ENCODE data around the gene SMU1. TPM values are rescaled to one million over a fixed set of nuclear protein-coding genes. Genes with fewer than 3 reads are reported as not detected.
A peak's percentile ranks its signal among the peaks of the same experiment; 100 is the strongest.

The SMU1 gene
- total RNA-seq, 6 experiments from 2014 or later, result 20.3 to 22.1 (median 21.6) TPM

- Mint-ChIP-seq H3K9me3 (no peaks in the 10 kb centered on the region), H3K27me3 (ENCODE audit: insufficient read depth) (no peaks in the 10 kb centered on the region; the same call in none of the 2 replicates), H3K4me3 (peak overlapping the region; percentile 94), H3K27ac (peak overlapping the region; percentile 96), H3K4me1 (ENCODE audit: low read depth) (peaks cover 70% of the 10 kb centered on the region), H3K36me3 (ENCODE audit: low read depth) (peaks cover 53% of the 10 kb centered on the region)
- peak; percentile 24 for DNase-seq
- no peak for TF ChIP-seq CTCF (IDR thresholded peaks at IDR 0.05)
These were observed 50.7 kb downstream of the SMU1 start for GRCh38 chr9:33025572-33026342.

- H3K27ac Mint-ChIP-seq, result peak within 1 kb of the TSS; percentile 96
- no peak for TF ChIP-seq CTCF (IDR thresholded peaks at IDR 0.05)
- peaks cover 63% of the 10 kb centered on the region for H3K4me1 Mint-ChIP-seq (ENCODE audit: low read depth)
- no peaks in the 10 kb centered on the region; the same call in 1 of the 2 replicates for H3K27me3 Mint-ChIP-seq (ENCODE audit: insufficient read depth)
- H3K9me3 Mint-ChIP-seq, result no peaks in the 10 kb centered on the region
- peak; percentile 90 for DNase-seq
- peaks cover 53% of the 10 kb centered on the region for H3K36me3 Mint-ChIP-seq (ENCODE audit: low read depth)
- peak within 1 kb of the TSS; percentile 94 for H3K4me3 Mint-ChIP-seq
These were observed 51.4 kb downstream of the SMU1 start, which contains the start of gene DNAJA1 for GRCh38 chr9:33024966-33025571. DNAJA1 (plus strand) TSS chr9:33025273; CDS start chr9:33026485, 1,212 bp downstream.

- TF ChIP-seq CTCF (IDR thresholded peaks at IDR 0.05), result no peak
- no peak for DNase-seq
- H3K27me3 Mint-ChIP-seq (ENCODE audit: insufficient read depth), result no peaks in the 10 kb centered on the region; the same call in 1 of the 2 replicates
- H3K4me3 Mint-ChIP-seq, result peak overlapping the region; percentile 94
- H3K36me3 Mint-ChIP-seq (ENCODE audit: low read depth), result peaks cover 48% of the 10 kb centered on the region
- peaks cover 55% of the 10 kb centered on the region for H3K4me1 Mint-ChIP-seq (ENCODE audit: low read depth)
- H3K27ac Mint-ChIP-seq, result peak overlapping the region; percentile 96
- H3K9me3 Mint-ChIP-seq, result no peaks in the 10 kb centered on the region
These were observed 52.1 kb downstream of the SMU1 start for GRCh38 chr9:33024126-33024965.

GRCh38 chr9:33023661-33024060, 52.8 kb downstream of the SMU1 start:
- no peaks in the 10 kb centered on the region; the same call in 1 of the 2 replicates for H3K27me3 Mint-ChIP-seq (ENCODE audit: insufficient read depth)
- no peaks in the 10 kb centered on the region for H3K9me3 Mint-ChIP-seq
- peaks cover 42% of the 10 kb centered on the region for H3K36me3 Mint-ChIP-seq (ENCODE audit: low read depth)
- no peak for TF ChIP-seq CTCF (IDR thresholded peaks at IDR 0.05)
- peak overlapping the region; percentile 94 for H3K4me3 Mint-ChIP-seq
- H3K4me1 Mint-ChIP-seq (ENCODE audit: low read depth), result peaks cover 49% of the 10 kb centered on the region
- peak overlapping the region; percentile 96 for H3K27ac Mint-ChIP-seq
- no peak for DNase-seq

- Mint-ChIP-seq H3K4me3 (no peak overlapping the region), H3K4me1 (ENCODE audit: low read depth) (peaks cover 40% of the 10 kb centered on the region), H3K27me3 (ENCODE audit: insufficient read depth) (no peaks in the 10 kb centered on the region; the same call in 1 of the 2 replicates), H3K9me3 (no peaks in the 10 kb centered on the region), H3K27ac (peak overlapping the region; percentile 55; the same call in 1 of the 2 replicates), H3K36me3 (ENCODE audit: low read depth) (peaks cover 34% of the 10 kb centered on the region)
- no peak for DNase-seq
- no peak for TF ChIP-seq CTCF (IDR thresholded peaks at IDR 0.05)
These were observed 53.7 kb downstream of the SMU1 start for GRCh38 chr9:33022755-33023154.

Measured in HFFc6 (cell line).